Measurements from ENCODE around the gene ECM2. TPM values are rescaled to one million over a fixed set of nuclear protein-coding genes. Genes with fewer than 3 reads are reported as not detected.

ECM2 gene
- polyA plus RNA-seq, 3 donors: 13.0 to 18.3 (median 14.1) TPM

DNA sequence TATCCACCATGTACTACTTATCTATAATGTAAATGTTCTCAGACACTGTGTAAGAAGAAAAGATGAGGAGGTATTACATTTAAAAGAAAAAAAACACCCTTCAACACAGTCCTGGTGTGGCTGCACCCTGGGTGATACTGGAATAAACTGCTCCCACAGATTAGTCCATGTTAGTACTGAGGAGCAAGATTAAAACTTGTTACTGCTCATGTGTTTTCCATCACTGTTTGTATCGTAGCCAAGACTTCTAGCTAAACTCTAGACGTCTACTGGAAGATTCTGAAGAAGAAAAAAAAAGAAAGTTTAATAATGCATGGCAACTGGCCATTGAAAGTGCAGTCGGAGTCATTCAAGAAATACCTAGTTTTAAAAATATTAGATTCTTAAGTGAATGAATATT, 53.5 kb downstream of the ECM2 start, which contains the start of gene ASPN:
Gene ASPN, minus strand, starts transcription at position 178 of the 400 bp plus-strand sequence.
- DNase-seq (ENCODE audit: extremely low read depth in 1 of 11, low read depth in 9 of 11, low spot score in 4 of 11): peak in 10 of 11 donors; percentile 25 to 79 (median 64)

GRCh38 chr9:92480986-92481633, 54.7 kb downstream of the ECM2 start:
- no peak for DNase-seq (ENCODE audit: extremely low read depth in 1 of 11, low read depth in 9 of 11, low spot score in 4 of 11)

GRCh38 chr9:92480291-92480771, 55.5 kb downstream of the ECM2 start:
- DNase-seq (ENCODE audit: extremely low read depth in 1 of 11, low read depth in 9 of 11, low spot score in 4 of 11): peak in 1 of 11 donors; percentile 15

- DNase-seq (ENCODE audit: extremely low read depth in 1 of 11, low read depth in 9 of 11, low spot score in 4 of 11): no peak
Observed at GRCh38 chr9:92479346-92479745, 56.4 kb downstream of the ECM2 start.

DNA sequence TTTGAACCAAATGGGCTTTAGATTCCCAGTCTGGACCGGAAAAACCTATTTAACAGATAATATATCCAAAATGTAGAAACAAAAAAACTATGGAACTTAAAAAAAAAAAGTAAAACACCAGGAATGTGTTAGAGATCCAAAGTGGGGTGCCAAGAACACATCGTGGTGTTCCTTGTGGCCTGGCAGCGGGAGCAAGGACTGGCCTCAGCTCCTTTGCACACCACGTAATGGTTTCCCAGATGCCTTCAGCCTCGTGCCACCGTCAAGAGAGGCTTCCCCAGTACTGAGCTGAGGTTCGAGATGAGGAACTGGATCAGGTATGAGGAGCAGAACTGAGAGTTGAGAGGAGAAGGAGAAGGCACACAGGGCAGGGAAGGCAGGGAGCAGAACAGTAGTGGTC, 57.0 kb downstream of the ECM2 start:
- no peak for DNase-seq (ENCODE audit: extremely low read depth in 1 of 11, low read depth in 9 of 11, low spot score in 4 of 11)

DNA sequence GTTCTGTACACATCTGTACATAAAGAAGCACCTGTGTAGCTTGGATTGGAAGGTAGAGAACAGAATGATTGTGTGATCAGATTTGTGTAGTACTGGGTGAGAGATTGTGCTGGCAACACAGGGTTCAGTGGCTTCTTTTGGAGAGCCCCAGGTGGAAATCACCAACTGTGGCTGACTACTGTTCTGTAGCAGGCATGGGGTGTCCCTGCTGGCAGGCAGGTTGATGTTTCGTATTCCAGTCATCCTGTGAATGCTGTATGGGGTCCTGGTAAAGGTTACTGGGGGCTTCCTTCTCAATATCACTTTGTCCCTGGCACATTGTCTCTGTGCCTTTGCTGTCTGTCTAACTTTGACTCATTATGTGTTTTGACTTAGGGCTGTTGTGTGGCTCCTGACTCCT, 58.8 kb downstream of the ECM2 start:
- DNase-seq (ENCODE audit: extremely low read depth in 1 of 11, low read depth in 9 of 11, low spot score in 4 of 11): no peak

GRCh38 chr9:92474587-92474986, 61.2 kb downstream of the ECM2 start:
- DNase-seq (ENCODE audit: extremely low read depth in 1 of 11, low read depth in 9 of 11, low spot score in 4 of 11): no peak

DNA sequence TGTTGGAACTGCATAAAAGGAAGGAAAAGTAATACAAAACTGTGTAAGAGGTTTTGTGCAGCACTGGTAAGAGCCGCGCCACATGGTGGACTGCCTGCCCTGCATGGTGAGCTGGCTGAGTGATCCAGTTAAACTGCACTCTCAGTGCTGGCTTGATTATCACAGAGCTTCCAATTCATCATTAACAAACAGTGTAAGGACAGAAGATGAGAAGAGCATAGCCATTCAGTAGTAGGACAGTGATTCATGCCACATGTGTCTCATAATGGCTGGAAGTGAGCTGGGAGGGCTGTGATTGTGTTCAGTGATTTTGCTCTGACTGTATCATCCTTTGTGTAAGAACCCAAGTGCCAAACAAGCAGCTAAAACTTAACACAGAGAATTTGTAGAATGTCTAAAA, 67.6 kb downstream of the ECM2 start:
- no peak for DNase-seq (ENCODE audit: extremely low read depth in 1 of 11, low read depth in 9 of 11, low spot score in 4 of 11)

DNA sequence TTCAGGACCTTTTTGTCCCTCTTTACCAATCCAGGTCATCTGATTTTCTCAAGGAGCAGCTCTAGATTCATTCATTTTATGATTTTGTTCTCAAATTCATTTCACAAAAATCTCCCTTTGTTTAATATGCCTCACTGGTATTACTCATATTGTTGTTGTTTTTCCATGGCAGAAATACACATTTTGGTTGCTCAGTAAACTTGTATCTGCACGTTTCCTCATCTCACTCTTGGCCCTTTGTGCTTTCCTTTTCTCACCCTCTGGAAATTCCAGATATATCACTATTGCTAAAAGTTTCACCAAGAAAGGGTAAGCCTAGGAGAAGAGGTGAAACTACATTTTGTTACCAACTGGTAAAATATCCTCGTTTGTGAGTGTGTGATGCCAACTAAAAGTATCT, 68.3 kb downstream of the ECM2 start:
- DNase-seq (ENCODE audit: extremely low read depth in 1 of 11, low read depth in 9 of 11, low spot score in 4 of 11): no peak

DNA sequence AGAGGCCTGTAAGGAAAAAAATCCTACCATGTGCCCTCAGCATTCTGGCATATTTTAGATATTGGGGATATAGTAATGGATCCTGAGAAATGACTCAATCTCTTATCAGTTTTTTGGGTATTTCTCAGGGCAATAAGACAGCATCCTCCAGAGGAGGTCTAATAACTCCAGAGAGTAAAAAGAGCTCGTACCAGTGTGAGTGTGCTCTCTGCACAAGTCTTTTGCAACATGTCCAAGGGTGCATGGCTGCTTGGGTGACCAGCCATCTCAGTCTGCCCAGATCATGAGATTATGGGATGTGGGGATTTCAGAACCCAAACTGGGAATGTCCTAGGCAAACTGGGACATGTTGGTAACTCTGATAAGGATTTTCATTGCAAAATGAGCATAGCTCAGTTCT, 68.7 kb downstream of the ECM2 start:
- no peak for DNase-seq (ENCODE audit: extremely low read depth in 1 of 11, low read depth in 9 of 11, low spot score in 4 of 11)

DNA sequence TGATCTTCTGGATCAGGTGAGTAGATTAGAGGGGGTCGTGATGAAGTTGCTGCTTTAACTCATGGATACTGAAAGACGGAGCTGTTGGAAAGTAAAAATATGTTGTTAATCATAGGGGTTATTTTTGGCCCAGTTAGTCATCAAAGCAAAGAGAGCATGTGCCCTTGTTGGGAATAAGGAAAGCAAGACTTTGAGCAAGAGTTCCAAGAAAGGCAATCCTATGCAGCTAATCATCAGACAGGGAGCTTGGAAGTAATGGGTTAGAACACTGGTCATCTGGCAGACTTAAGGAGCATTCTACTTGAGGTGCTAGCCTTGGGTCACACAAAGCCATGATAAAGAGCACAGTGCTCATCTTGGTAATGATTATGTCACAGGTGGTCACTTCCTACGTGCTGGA, 71.8 kb downstream of the ECM2 start:
- no peak for DNase-seq (ENCODE audit: extremely low read depth in 1 of 11, low read depth in 9 of 11, low spot score in 4 of 11)

DNA sequence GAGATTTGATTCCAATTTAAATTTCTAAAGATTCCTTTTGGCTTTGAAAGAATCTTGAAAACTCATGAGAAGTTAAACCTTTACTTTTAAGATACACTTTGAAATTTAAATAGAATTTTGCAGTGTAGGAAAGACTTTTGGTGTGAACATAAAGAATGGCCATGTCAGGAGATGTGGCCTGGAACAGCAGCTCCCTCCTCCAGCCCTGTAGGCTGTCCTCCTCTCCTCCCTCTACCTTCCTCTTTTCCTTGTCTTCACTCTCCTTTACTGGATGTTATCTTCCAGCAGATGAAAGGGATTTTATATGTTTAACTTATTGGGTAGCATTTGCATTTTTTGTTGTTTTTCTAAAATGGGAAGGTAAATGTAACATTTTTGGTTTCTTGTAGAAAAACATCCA, 72.4 kb downstream of the ECM2 start:
- DNase-seq (ENCODE audit: extremely low read depth in 1 of 11, low read depth in 9 of 11, low spot score in 4 of 11): no peak

GRCh38 chr9:92457576-92457975, 78.2 kb downstream of the ECM2 start:
- no peak for DNase-seq (ENCODE audit: extremely low read depth in 1 of 11, low read depth in 9 of 11, low spot score in 4 of 11)

- DNase-seq (ENCODE audit: extremely low read depth in 1 of 11, low read depth in 9 of 11, low spot score in 4 of 11): no peak
Observed at GRCh38 chr9:92455217-92455616, 80.6 kb downstream of the ECM2 start.

GRCh38 chr9:92446536-92446935, 89.3 kb downstream of the ECM2 start:
- DNase-seq (ENCODE audit: extremely low read depth in 1 of 11, low read depth in 9 of 11, low spot score in 4 of 11): no peak

Other genes with a start within 250 kb of the ECM2 start
- gene IARS1, start 242.3 kb downstream of the ECM2 start, polyA plus RNA-seq (ENCODE audit: insufficient read length in 3 of 3): 100 to 1,000 TPM in 2 of 3 donors, 10 to 100 TPM in 1; 98.6 to 116 (median 115) TPM
- gene NOL8, start 210.6 kb downstream of the ECM2 start, polyA plus RNA-seq (ENCODE audit: insufficient read length in 3 of 3): 10 to 100 TPM; 41.8 to 61.8 (median 48.8) TPM
- gene CENPP, start 210.0 kb downstream of the ECM2 start, polyA plus RNA-seq (ENCODE audit: insufficient read length in 3 of 3): 1 to 10 TPM; 5.5 to 8.3 (median 7.6) TPM
- 10 to 100 TPM; 42.9 to 75.8 (median 49.0) TPM for gene OGN, start 131.4 kb downstream of the ECM2 start, polyA plus RNA-seq (ENCODE audit: insufficient read length in 3 of 3)
- gene OMD, start 111.5 kb downstream of the ECM2 start, polyA plus RNA-seq (ENCODE audit: insufficient read length in 3 of 3): 1 to 10 TPM in 2 of 3 donors, under 1 TPM in 1; 0.86 to 2.8 (median 1.8) TPM
- 10 to 100 TPM; 13.9 to 18.0 (median 14.1) TPM for gene ASPN, start 53.5 kb downstream of the ECM2 start, polyA plus RNA-seq (ENCODE audit: insufficient read length in 3 of 3)
- 10 to 100 TPM; 10.3 to 15.5 (median 10.5) TPM for gene IPPK, start 134.1 kb upstream of the ECM2 start, polyA plus RNA-seq (ENCODE audit: insufficient read length in 3 of 3)
- gene BICD2, start 228.8 kb upstream of the ECM2 start, polyA plus RNA-seq (ENCODE audit: insufficient read length in 3 of 3): 10 to 100 TPM; 27.0 to 32.7 (median 29.8) TPM